HG03039 (cell line): Measurements from ENCODE around the gene FOXC1.

Experiments
- ATAC-seq: cut with Tn5 transposase; IDR thresholded peaks from one replicate; pipeline ENCODE4 v1.9.1; 2021; ENCODE audit warnings: mild to moderate bottlenecking, moderate library complexity; ENCODE audit not compliant: unreplicated experiment

The FOXC1 gene

GRCh38 chr6:1611572-1612298 is 2.0 kb downstream of the FOXC1 start:
- ATAC-seq = no peak

- ATAC-seq = no peak
Observed at GRCh38 chr6:1612299-1612973, 2.7 kb downstream of the FOXC1 start.

- ATAC-seq = no peak
Observed at GRCh38 chr6:1612974-1613306, 3.2 kb downstream of the FOXC1 start.

GRCh38 chr6:1613346-1613687 is 3.6 kb downstream of the FOXC1 start:
- no peak for ATAC-seq

GRCh38 chr6:1613688-1614447 is 4.2 kb downstream of the FOXC1 start:
- ATAC-seq = no peak

- ATAC-seq = no peak
Observed at GRCh38 chr6:1614448-1615150, 4.9 kb downstream of the FOXC1 start.

GRCh38 chr6:1615151-1615852 is 5.6 kb downstream of the FOXC1 start:
- ATAC-seq = no peak

- no peak for ATAC-seq
Observed at GRCh38 chr6:1615853-1616420, 6.2 kb downstream of the FOXC1 start.

GRCh38 chr6:1616701-1617463 is 7.2 kb downstream of the FOXC1 start:
- no peak for ATAC-seq

- ATAC-seq = no peak
Observed at GRCh38 chr6:1617466-1618310, 8.0 kb downstream of the FOXC1 start.

- no peak for ATAC-seq
Observed at GRCh38 chr6:1618311-1619097, 8.8 kb downstream of the FOXC1 start.

- ATAC-seq = no peak
Observed at GRCh38 chr6:1619098-1619672, 9.5 kb downstream of the FOXC1 start.

GRCh38 chr6:1619673-1620503 is 10.2 kb downstream of the FOXC1 start:
- ATAC-seq = no peak

GRCh38 chr6:1620504-1621069 is 10.9 kb downstream of the FOXC1 start:
- ATAC-seq = no peak

GRCh38 chr6:1621070-1621701 is 11.5 kb downstream of the FOXC1 start:
- ATAC-seq = no peak

- ATAC-seq = no peak
Observed at GRCh38 chr6:1622220-1622850, 12.6 kb downstream of the FOXC1 start.
